AG20443 (cell line): ENCODE measurements around the gene SECTM1.

Source experiments
- DNase-seq: peaks from one replicate; pipeline ENCODE4 v3.0.0; 2012; ENCODE audit warnings: low spot score, mixed read lengths

The SECTM1 gene

GRCh38 chr17:82299452-82299851 lies 34.1 kb downstream of the SECTM1 start:
- DNase-seq, result no peak

- peak; percentile 8 for DNase-seq
Measured at GRCh38 chr17:82298538-82299421, 34.8 kb downstream of the SECTM1 start.

DNA sequence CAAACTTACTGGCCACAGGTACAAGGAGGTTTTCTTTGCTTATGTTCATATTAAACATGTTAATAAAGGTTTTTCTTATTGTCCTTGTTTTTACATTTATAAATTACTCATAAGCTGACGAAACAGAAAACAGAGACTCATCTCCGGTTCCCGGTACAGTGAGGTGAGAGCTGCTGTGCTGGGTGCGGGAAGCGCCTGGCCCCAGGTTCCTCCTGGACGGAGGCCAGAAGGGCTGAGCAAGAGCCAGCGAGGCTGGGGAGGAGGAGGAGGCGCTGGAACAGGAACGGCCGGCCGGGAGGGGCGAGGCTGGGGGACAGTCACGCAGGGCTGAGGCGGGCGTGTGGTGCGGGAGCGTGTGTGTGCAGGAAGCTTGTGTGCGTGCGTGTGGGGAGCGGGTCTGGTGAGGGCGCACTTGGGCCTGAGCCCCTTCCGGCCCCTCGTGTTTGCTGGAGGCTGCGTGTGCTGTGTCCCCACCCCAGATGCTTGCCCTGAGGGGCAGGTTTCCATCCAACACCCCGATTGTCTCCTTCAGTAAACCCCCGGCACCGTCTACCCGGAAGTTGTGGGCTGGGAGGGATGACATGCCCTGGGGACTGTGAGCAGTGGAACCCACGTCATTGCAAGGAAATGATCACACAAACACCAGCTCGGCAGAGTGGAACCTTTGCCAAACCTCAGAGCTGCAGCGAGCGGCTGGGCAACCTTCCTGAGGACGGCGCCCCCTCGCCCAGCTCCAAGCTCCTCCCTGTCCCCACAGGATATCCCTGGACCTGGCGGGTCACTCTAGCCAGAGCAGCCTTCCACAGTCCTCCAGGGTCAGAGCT lies 35.6 kb downstream of the SECTM1 start:
- DNase-seq, result peak; percentile 95

DNA sequence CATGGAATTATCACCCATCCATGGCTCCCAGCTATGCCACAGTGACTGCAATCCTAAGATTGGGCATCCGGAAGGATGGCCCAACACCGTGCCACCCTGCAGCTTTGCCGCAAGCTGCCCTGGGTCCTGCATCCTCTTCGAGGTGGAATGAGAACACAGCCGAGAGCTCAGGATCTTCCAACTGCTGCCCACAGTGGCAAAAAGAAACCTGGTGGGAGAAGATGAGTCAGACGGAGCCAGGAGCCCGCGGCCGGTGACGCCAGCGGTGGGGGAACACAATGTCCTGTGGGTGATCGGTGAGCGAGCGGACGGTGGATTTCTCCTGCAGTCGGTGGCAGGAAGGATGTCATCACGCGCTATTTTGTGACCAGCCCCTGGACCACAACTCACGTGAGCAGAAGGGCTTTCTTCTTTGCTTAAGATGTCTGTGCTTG lies 36.3 kb downstream of the SECTM1 start:
- DNase-seq, result peak; percentile 16

DNA sequence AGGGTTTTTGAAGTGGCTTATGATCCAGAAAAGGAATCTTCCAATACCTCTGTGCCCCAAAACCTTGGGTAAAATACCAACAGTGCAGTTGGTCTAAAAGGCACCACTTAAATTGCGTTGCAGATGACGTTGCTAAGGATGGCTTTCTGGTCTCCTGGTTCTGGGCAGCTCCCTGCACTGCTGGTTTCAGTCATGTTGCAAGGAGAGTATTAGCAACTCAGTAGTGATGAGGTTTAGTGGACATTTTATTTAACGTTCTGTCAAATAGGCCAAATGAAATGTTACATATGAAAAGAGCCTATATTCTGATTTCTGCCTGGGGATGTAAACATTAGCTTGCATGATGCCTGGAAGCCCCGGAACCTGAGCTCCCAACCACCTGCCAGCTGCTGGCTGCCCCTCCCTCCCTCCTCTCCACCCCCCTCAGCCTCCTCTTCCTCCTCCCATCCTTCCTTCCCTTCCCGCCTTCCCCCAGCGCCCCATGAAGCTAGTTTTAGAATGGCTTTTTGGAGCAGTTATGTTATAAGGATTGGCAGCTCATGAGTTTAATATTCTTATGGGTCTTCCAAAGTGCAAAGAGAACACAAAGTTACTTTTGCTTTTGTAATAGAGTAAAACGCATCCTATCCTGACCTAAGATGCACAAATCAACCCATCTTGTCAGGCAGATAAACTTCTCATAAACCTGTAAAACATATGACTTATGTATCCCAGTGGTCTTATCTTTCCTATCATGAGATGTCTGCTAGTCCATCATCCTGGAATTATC lies 36.9 kb downstream of the SECTM1 start:
- no peak for DNase-seq

DNA sequence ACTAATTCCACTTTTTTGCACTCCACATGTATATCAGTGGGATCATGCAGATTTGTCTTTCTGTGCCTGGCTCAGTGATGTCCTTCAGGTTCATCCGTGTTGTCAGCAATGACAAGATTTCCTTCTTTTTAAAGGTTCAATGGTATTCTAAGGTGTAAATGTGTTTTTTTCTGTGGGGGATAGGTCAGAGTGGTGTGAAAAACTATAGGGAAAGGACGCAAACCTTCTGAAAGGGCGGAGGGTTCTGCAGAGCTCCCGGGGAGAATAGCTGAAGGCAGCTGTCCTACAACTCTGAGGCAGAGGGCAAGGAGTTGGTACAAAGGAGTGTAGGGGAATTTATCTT lies 38.1 kb downstream of the SECTM1 start:
- DNase-seq, result no peak

DNA sequence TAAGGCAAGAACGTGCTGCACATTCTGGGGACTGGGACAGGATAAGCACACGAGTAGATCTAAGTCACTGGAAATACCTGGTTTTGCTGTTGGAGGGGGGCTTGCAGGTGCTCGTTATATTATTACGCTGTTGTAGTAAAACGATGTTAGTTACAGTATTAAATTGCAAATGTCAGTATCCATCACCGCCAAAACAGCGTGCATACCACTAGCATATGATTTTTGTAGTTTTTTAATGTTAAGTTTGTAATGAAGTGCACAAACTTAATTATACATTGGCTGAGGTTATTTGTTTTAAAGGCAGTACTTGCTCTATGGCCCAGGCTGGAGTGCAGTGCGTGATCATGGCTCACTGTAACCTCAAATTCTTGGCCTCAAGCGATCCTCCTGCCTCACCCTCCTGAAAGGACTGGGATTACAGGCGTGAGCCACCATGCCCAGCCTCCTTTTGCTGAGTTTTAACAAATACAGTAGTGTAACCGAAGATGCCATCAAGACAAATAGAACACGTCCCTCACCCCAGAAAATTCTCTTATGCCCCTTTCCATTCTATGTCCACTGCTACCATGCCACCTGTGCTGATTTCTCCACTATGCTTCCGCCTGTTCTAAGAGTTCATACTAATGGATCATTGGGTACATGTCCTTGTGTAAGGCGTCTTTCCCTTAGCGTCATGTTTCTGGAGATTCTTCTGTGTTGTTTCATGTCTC lies 39.3 kb downstream of the SECTM1 start:
- no peak for DNase-seq

GRCh38 chr17:82292251-82293154 lies 41.1 kb downstream of the SECTM1 start:
- DNase-seq, result peak; percentile 98

DNA sequence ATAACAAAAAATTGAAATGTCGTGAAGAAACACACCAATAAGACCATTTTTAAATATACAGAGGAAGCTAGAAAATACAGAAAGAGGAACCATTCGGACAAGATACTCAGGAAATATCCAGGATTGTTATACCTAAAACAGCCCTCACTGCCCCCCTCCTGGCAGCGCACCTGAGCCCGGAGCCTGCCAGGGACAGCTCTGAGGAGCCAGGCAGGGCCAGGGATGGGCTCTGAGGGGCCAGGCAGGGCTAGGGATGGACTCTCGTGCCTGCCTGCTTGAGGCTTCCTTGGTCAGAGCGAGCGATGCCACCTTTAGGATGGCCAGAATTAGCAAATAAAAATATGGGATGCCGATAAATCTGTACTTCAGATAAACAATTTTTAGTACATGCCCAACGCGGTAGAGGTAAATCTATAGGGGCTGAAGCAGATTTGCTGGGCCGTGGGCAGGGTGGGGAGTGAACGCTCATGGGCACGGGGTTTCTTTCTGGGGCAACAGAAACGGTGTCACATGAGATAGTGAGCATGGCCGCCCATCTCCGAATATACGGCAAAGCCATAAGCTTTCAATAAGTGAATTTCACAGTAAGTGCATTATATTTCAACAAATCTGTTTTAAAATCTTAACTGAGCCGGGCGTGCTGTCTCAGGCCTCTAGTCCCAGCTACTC lies 41.9 kb downstream of the SECTM1 start:
- no peak for DNase-seq

- DNase-seq, result no peak
Measured at GRCh38 chr17:82287868-82288801, 45.4 kb downstream of the SECTM1 start.

DNA sequence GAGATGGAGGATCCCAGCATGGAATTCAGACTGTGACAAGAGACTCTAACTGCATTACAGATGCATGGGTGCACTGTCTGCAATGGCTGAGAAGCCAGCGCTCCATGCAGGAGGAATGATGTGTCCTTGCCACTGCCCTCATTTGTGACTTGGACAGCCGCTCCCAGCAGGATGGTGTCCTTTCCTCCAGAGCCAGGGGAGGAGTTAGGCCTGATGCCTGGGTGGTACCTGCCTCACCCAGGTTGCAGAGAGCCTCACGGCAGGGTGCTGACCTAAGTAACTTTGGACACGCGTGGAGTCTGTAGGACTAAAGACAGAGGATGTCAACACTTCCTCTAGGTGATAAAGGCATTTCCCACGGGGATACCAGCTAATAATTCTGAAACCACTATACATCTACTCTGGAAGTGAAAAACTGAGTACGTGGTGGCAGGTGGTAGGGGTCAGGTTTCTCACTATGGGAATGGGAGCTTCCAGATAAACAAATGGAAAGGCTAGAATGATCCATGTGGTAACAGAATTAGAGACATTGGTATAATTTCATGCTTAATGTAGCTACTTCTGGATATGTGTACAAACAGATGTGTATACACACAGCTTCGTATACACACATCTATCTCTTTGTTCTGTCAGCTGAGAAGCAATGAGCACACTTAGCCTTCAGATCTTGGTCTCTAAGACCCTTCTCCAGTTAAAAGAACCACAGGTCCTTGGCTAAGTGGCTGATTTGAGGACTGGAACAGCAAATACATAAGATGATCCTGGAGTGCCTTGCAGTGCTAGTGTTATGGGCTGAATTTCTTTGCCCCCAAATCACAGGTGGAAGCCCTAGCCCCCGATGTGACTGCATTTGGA lies 46.3 kb downstream of the SECTM1 start:
- no peak for DNase-seq

GRCh38 chr17:82285141-82285540 lies 48.4 kb downstream of the SECTM1 start:
- no peak for DNase-seq

DNA sequence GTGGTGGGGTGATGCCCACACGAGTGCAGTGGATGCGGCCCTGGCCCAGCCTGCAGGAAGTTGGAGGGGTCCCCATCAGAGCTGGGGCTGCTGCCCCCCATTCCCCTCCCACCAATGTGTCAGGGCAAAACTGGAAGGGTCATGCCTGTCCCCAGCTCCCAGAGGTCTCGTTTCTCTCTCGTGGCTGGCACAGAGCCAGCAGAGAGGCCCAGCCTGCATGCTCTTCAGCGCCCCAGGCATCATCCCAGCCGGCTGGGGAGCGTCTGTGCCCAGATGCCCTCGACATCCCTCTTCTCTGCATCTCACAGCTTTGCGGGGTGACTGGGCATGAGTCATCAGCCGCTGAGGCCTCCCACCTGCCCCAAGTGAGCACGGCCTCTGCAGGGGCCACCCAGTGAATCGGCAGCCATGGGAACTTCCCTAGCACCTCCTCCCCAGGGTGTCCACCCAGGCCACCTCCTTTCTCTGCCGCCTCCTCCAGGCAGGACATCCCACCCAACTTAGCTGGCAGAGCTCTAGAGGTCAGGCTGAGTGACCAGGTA lies 50.3 kb downstream of the SECTM1 start:
- DNase-seq, result peak; percentile 51

GRCh38 chr17:82282239-82283207 lies 51.0 kb downstream of the SECTM1 start:
- DNase-seq, result no peak

- no peak for DNase-seq
Measured at GRCh38 chr17:82281502-82282238, 51.9 kb downstream of the SECTM1 start.

GRCh38 chr17:82281076-82281475 lies 52.5 kb downstream of the SECTM1 start:
- no peak for DNase-seq
